Fibroblast of skin of back (primary cell): ENCODE measurements around the gene COQ8B.
A peak's percentile ranks its signal among the peaks of the same experiment; 100 is the strongest.
"Not testable (repeated sequence)": the region's sequence is repeated elsewhere in the genome, so short reads cannot be mapped to it uniquely, and the experiment has no call there.

Experiments used
- DNase-seq: peaks from one replicate; pipeline ENCODE4 v3.0.0-alpha.2; 2013

The COQ8B gene

GRCh38 chr19:40663695-40664692 lies 52.7 kb downstream of the COQ8B start:
- peak; percentile 50 for DNase-seq

GRCh38 chr19:40662925-40663694 lies 53.6 kb downstream of the COQ8B start:
- peak; percentile 74 for DNase-seq

- no peak for DNase-seq
Observed at GRCh38 chr19:40661616-40662015, 55.1 kb downstream of the COQ8B start.

GRCh38 chr19:40659566-40659965 lies 57.1 kb downstream of the COQ8B start:
- no peak for DNase-seq

GRCh38 chr19:40659116-40659515 lies 57.6 kb downstream of the COQ8B start:
- no peak for DNase-seq

- DNase-seq, result no peak
Observed at GRCh38 chr19:40658031-40658430, 58.7 kb downstream of the COQ8B start.

- DNase-seq, result not testable (repeated sequence)
Observed at GRCh38 chr19:40655684-40656083, 61.0 kb downstream of the COQ8B start.

- DNase-seq, result not testable (repeated sequence)
Observed at GRCh38 chr19:40652303-40652702, 64.4 kb downstream of the COQ8B start.

GRCh38 chr19:40650749-40651305 lies 65.9 kb downstream of the COQ8B start:
- peak; percentile 37 for DNase-seq

GRCh38 chr19:40649903-40650675 lies 66.6 kb downstream of the COQ8B start:
- not testable (repeated sequence) for DNase-seq

- DNase-seq, result no peak
Observed at GRCh38 chr19:40646743-40647254, 69.9 kb downstream of the COQ8B start.

- no peak for DNase-seq
Observed at GRCh38 chr19:40642757-40643305, 73.9 kb downstream of the COQ8B start.

- DNase-seq, result no peak
Observed at GRCh38 chr19:40642051-40642706, 74.5 kb downstream of the COQ8B start.
